Endometrial microvascular endothelial cells (primary cell): ENCODE measurements around the gene CYB5R3. TPM values are rescaled to one million over a fixed set of nuclear protein-coding genes. Genes with fewer than 3 reads are reported as not detected.
"Not testable (repeated sequence)": the region's sequence is repeated elsewhere in the genome, so short reads cannot be mapped to it uniquely, and the experiment has no call there.

ENCODE experiments used
- in situ Hi-C: cut with HindIII; loops from 2 replicates; pipeline ENCODE4 v1.10.0; 2017; ENCODE audit warnings: low sequenced_read_pairs, low pct_unique_long_range_greater_than_20kb; ENCODE audit errors: inconsistent ontology term
- total RNA-seq: library from RNA; depleted of rRNA; stranded (reverse); fragments of >200 nt; gene quantifications from one replicate; pipeline ENCODE4 v1.2.3, GENCODE V29; 2015; ENCODE audit errors: inconsistent ontology term

The CYB5R3 gene
- total RNA-seq, 1 donor from 2014 or later = 155 TPM

DNA sequence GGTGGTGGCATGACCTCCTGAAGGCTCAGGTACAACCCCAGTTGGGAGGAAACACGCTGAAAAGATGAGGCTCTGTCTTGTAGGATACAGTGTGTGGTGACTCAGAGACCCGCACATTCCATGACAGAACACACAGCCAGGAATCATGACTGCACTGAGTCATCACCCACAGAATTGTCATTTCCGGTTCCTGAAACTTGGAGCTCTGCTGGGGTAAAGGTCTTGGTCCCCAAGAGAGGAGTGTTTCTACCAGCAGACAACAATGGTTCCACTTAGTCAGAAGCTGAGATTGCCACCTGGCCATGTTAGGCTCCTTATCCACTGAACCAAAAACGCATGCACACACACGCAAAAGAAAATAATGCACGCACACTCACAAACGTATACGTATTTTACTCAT lies 31.5 kb upstream of the CYB5R3 start:
- in situ Hi-C loops = no loop called here

- in situ Hi-C loops = no loop called here
These were observed 30.5 kb upstream of the CYB5R3 start for GRCh38 chr22:42679691-42680090.

GRCh38 chr22:42678894-42679293 lies 29.7 kb upstream of the CYB5R3 start:
- in situ Hi-C loops = no loop called here

GRCh38 chr22:42677936-42678335 lies 28.7 kb upstream of the CYB5R3 start:
- in situ Hi-C loops = not testable (repeated sequence)

DNA sequence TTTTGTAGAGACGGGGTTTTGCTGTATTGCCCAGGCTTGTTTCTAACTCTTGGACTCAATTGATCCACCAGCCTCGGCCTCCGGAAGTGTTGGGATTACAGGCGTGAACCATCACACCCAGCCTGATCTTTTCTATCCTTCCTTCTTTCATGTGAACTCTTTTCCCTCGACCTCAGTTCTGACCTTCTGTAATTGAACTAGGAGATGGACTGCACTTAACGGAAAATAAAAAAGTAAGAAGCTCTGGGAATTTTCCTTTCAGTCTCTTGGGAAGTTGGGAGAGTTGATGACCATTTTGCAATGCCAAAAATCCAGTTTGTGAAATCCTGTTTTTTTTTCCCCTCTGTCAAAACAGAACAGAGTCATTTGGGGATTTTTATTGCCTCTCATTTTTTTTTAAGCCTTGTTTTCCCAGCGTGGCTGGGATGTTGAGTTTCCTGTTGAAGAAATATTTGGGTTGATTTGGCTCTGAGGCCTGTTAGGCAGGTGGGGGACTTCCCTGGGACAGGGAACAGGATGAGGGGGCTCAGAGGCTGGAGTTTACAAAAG lies 26.9 kb upstream of the CYB5R3 start:
- in situ Hi-C loops = no loop called here

GRCh38 chr22:42673898-42674401 lies 24.8 kb upstream of the CYB5R3 start:
- in situ Hi-C loops = no loop called here

DNA sequence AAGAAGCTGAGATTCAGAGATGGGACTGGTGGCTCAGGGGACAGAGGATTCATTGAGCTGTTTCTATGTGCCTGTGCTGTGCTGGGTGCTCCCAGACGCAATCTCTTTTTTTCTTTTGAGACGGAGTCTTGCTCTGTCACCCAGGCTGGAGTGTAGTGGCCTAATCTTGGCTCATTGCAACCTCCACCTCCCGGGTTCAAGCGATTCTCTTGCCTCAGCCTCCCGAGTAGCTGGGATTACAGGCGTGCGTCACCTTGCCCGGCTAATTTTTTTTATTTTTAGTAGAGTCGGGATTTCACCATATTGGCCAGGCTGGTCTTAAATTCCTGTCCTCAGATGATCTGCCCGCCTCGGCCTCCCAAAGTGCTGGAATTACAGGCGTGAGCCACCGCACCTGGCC lies 23.9 kb upstream of the CYB5R3 start:
- in situ Hi-C loops = not testable (repeated sequence)

- in situ Hi-C loops = no loop called here
These were observed 21.9 kb upstream of the CYB5R3 start for GRCh38 chr22:42670921-42671709.

GRCh38 chr22:42670046-42670445 lies 20.9 kb upstream of the CYB5R3 start:
- in situ Hi-C loops = no loop called here

- in situ Hi-C loops = not testable (repeated sequence)
These were observed 17.2 kb upstream of the CYB5R3 start for GRCh38 chr22:42666393-42666792.

DNA sequence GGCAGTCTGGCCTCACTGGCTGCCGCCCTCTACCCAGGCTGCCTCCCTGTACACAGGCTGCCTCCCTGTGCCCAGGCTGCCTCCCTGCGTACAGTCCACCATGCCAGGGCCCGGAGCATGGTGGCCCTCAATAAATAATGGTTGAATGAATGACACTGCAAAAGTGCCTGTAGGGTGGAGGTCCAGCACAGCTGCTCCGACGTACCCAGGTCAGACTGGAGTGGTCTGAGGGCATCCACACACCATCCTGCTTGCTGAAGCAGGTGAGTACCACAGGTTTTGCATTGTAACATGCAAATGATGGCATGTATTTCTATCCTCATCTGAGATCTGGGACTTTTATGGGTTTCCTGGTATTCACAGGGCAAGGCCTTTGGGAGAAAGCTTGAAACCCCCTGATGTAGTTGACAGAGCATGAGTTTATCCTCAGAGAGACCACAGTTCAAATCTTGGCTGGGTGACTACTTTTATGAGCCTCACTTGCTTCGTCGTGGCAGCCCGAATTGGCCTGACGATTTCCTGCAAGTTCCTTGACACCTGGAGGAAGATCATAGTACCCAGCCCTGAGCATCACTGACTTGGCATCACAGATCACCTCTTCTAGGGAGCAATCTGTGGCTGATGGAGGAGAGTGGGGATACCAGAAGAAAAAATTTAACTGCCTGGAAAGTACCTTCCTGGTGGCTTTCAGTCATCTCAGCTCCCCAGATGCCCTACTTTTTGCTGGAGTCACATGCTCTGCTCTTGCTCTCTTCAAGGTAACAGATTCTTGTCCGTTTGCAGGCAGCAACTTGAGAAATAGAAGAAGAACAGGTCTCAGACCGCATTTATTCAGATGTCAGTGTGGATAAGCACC lies 16.0 kb upstream of the CYB5R3 start:
- in situ Hi-C loops = no loop called here

- in situ Hi-C loops = no loop called here
These were observed 13.0 kb upstream of the CYB5R3 start for GRCh38 chr22:42661985-42662831.

DNA sequence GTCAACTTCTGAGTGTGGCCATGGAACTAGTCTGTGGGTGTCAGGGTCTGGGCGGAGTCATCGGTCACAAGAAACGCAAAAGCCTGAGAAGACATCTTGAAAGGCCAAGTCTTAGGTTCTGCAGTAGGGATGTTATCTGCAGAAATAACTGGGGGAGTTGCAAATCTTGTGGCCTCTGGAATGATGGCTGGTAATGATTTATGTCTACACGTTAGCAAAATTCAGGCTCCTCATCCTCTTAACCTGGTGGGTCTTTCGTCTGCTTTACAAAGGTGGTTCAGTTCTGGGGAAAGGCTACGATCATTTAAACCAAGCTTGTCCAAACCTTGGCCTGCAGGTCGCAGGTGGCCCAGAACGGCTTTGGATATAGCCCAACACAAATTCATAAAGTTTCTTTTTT lies 7.4 kb upstream of the CYB5R3 start:
- in situ Hi-C loops = no loop called here

DNA sequence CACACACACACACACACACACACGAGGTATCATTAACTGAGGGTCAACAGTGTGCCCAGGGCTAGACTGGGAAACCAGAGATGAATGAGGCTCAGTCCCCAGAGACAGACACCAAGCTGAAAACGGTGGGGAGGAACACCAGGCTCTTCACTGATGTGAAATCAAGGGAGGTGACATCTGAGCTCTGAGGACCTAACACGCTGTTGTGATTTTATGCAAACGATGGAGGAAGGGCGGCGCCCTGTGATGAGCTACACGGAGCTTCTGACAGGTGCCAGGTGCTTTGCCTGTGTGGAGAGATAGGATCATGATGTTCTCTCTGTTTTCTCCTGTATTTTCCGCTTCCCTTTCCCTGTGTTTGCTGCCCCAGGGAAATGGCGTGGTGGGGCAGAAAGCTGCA lies 6.5 kb upstream of the CYB5R3 start:
- in situ Hi-C loops = no loop called here

- in situ Hi-C loops = no loop called here
These were observed 5.4 kb upstream of the CYB5R3 start for GRCh38 chr22:42654436-42655073.

DNA sequence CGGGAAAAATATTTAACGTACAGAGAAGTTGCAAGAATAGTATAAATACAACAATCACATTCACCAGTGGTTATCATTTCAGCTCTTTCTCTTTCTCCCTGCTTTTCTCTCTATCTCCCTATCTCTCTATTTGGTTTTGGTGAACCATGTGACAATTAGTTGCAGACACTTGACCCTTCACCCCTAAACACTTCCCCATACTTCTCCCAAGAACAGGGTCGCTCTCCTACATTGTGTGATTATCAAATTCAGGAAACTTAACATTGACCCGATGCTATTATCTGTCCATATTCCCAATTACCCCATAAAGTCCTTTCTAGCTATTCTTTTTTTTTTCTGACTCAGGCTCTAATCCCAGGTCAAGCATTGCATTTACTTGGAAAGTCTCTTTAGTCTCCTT lies 4.8 kb upstream of the CYB5R3 start:
- in situ Hi-C loops = no loop called here

- in situ Hi-C loops = no loop called here
These were observed 1.9 kb upstream of the CYB5R3 start for GRCh38 chr22:42651134-42651533.
